HepG2 (cell line): Measurements from ENCODE around the gene CHDH. TPM values are rescaled to one million over a fixed set of nuclear protein-coding genes. Genes with fewer than 3 reads are reported as not detected.

Experiments used
- AGO2 ChIP-seq: fragments of 200-400 bp; formaldehyde crosslinking; optimal IDR thresholded peaks from 2 replicates; pipeline ENCODE3; 2017; ENCODE audit warnings: mild to moderate bottlenecking, low read depth, low read length, moderate library complexity
- ATF4 ChIP-seq, 2 experiments: fragments of 450-650 bp in 1 of 2; sonication (generic) in 1 of 2; formaldehyde crosslinking; IDR thresholded peaks; 2 replicates each; pipeline versions ENCODE4 v1.5.0 to v1.8.0; 2020 to 2022; ENCODE audit warnings: mild to moderate bottlenecking in 1 of 2, missing genetic modification reagents in 1 of 2
- EHMT2 ChIP-seq: fragments of 200-600 bp; sonication (generic); IDR thresholded peaks from 2 replicates; pipeline ENCODE4 v1.7.0; 2017; ENCODE audit warnings: antibody characterized with exemption, low read depth, low read length, borderline replicate concordance
- JDP2 ChIP-seq: sonication (generic); formaldehyde crosslinking; IDR thresholded peaks from 2 replicates; pipeline ENCODE4 v1.8.1; 2022; ENCODE audit warnings: missing genetic modification reagents, borderline replicate concordance
- MAFK ChIP-seq, 2 experiments: IDR thresholded peaks in 1 of 2; conservative IDR thresholded peaks in 1 of 2; 2 replicates each; pipeline ENCODE4 v1.6.1; 2011; ENCODE audit warnings: improper control_type of control experiment in 2 of 2, low read length in 2 of 2
- MNT ChIP-seq: fragments of 450-650 bp; IDR thresholded peaks from 2 replicates; pipeline ENCODE4 v1.6.1; 2016
- NR2F2 ChIP-seq: IDR thresholded peaks from 2 replicates; pipeline ENCODE4 v1.6.1; 2012; ENCODE audit warnings: low read depth, inconsistent platforms, borderline replicate concordance
- ONECUT2 ChIP-seq: sonication (generic); formaldehyde crosslinking; IDR thresholded peaks from 2 replicates; pipeline ENCODE4 v1.4.0; 2020; ENCODE audit warnings: missing genetic modification reagents
- PBX3 ChIP-seq: sonication (generic); formaldehyde crosslinking; IDR thresholded peaks from 2 replicates; pipeline ENCODE4 v1.8.1; 2023; ENCODE audit warnings: missing genetic modification reagents, inconsistent platforms, borderline replicate concordance
- RFX3 ChIP-seq: IDR thresholded peaks from 2 replicates; pipeline ENCODE4 v1.6.1; 2016; ENCODE audit warnings: missing biosample characterization, missing genetic modification reagents
- SMAD3 ChIP-seq: sonication (generic); formaldehyde crosslinking; IDR thresholded peaks from 2 replicates; pipeline ENCODE4 v1.4.0; 2020; ENCODE audit warnings: missing genetic modification reagents
- ZNF251 ChIP-seq: sonication (generic); formaldehyde crosslinking; IDR thresholded peaks from 2 replicates; pipeline ENCODE4 v1.9.0; 2021; ENCODE audit warnings: mild to moderate bottlenecking, missing genetic modification reagents
- ZNF318 ChIP-seq: sonication (generic); formaldehyde crosslinking; IDR thresholded peaks from 2 replicates; pipeline ENCODE4 v1.4.0; 2020; ENCODE audit warnings: mild to moderate bottlenecking, missing genetic modification reagents
- ZNF333 ChIP-seq: sonication (generic); formaldehyde crosslinking; IDR thresholded peaks from 2 replicates; pipeline ENCODE4 v1.4.0; 2020; ENCODE audit warnings: mild to moderate bottlenecking, missing genetic modification reagents, borderline replicate concordance
- ZNF639 ChIP-seq: conservative IDR thresholded peaks from 2 replicates; pipeline ENCODE4 v1.6.1; 2018; ENCODE audit warnings: missing genetic modification reagents
- polyA plus RNA-seq, 8 experiments: library from polyadenylated mRNA; depleted of rRNA in 3 of 8; stranded (reverse) in 7 of 8; unstranded in 1 of 8; fragments of >200 nt; fragmentation: Illumina TruSeq in 4 of 8; extraction: Trizol in 4 of 8; gene quantifications; 2 replicates each; pipeline versions ENCODE4 v1.2.1 to v1.2.3, GENCODE V29; 2011 to 2016; ENCODE audit warnings: low read depth in 4 of 8, missing spikeins in 1 of 8, mixed read lengths in 1 of 8; ENCODE audit not compliant: insufficient read depth in 1 of 8
- total RNA-seq, 5 experiments: library from RNA; depleted of rRNA; stranded (reverse); fragments of >200 nt; fragmentation: Illumina TruSeq; extraction: Trizol; gene quantifications; 2 replicates each; pipeline ENCODE4 v1.2.3, GENCODE V29; 2016; ENCODE audit warnings: low read depth in 1 of 5

Gene CHDH
- total and polyA plus RNA-seq, 2 of the 13 experiments (the other 11 are each of a cell fraction or from before 2014, with no cell fraction given), result 28.1 to 48.9 TPM

- TF ChIP-seq ZNF318 (CRISPR knock-in tag) (no peak), SMAD3 (CRISPR knock-in tag) (no peak), ZNF333 (CRISPR knock-in tag) (no peak), JDP2 (CRISPR knock-in tag) (no peak), PBX3 (CRISPR knock-in tag) (no peak), ZNF251 (CRISPR knock-in tag) (no peak), ONECUT2 (no peak), RFX3 (CRISPR knock-in tag) (no peak), ATF4 (CRISPR knock-in tag; IDR thresholded peaks at IDR 0.05) (no peak), MAFK (conservative IDR thresholded peaks at IDR 0.05 in 1 of 2, IDR thresholded peaks at IDR 0.05 in 1 of 2; ENCODE audit: low read length in 2 of 2) (no peak), MNT (no peak), AGO2 (no peak), ZNF639 (CRISPR knock-in tag) (no peak), EHMT2 (no peak), NR2F2 (peak; percentile 94)
Measured at GRCh38 chr3:53843195-53844177, 2.7 kb downstream of the CHDH start (continued).
